ENCODE results near the gene PDCD6IP.

PDCD6IP gene

GRCh38 chr3:33810545-33810944, 12.1 kb downstream of the PDCD6IP start:
- TF ChIP-seq ZNF707 (tag by site-specific recombination; IDR thresholded peaks at IDR 0.05) (no peak), MZF1 (tag by site-specific recombination; IDR thresholded peaks at IDR 0.05; ENCODE audit: borderline replicate concordance) (no peak), ZNF560 (tag by site-specific recombination; IDR thresholded peaks at IDR 0.05; ENCODE audit: borderline replicate concordance) (no peak), ZFP37 (tag by site-specific recombination; IDR thresholded peaks at IDR 0.05) (no peak), HOXA7 (CRISPR knock-in tag; IDR thresholded peaks at IDR 0.05; ENCODE audit: borderline replicate concordance) (no peak), ZNF366 (tag by site-specific recombination; conservative IDR thresholded peaks at IDR 0.05) (no peak), ELK4 (IDR thresholded peaks at IDR 0.05; ENCODE audit: borderline replicate concordance, low read depth, low read length) (no peak)
- POLR2A ChIA-PET, result no interaction called here
- Histone ChIP-seq H3K4me1 (ENCODE audit: control insufficient read depth, insufficient read depth, low read length) (0 out of 2 replicates have a peak, but pooled peaks cover 4% of the 10 kb centered on the region), H3K9me3 (ENCODE audit: control insufficient read depth, insufficient read depth, low read depth, low read length) (no peaks in the 10 kb centered on the region), H3K4me3 (ENCODE audit: low read depth, low read length) (no peak overlapping the region), H3K36me3 (ENCODE audit: control insufficient read depth in 2 of 2, insufficient read depth in 1 of 2, low read length in 2 of 2) (peaks cover 5 to 14% of the 10 kb centered on the region in 2 experiments; a peak in 2 of 3 replicates), H3K27ac (ENCODE audit: extremely low read depth, low read depth, low read length) (no peak overlapping the region)
- CTCF ChIA-PET, result interaction anchor here (0.6 to 1.1 kb wide), 2 partner anchors 10 to 194 kb away, joined by 3 to 5 read pairs; no protein-coding TSS in a partner anchor

- POLR2A ChIA-PET, result no interaction called here
- no peaks in the 10 kb centered on the region for H3K4me1 ChIP-seq (ENCODE audit: control insufficient read depth, insufficient read depth, low read length)
- H3K36me3 ChIP-seq (ENCODE audit: control insufficient read depth in 2 of 2, insufficient read depth in 1 of 2, low read length in 2 of 2), result peaks cover 4 to 57% of the 10 kb centered on the region in 2 experiments; a peak in 2 of 3 replicates
- no peak overlapping the region for H3K27ac ChIP-seq (ENCODE audit: extremely low read depth, low read depth, low read length)
- H3K9me3 ChIP-seq (ENCODE audit: control insufficient read depth, insufficient read depth, low read depth, low read length), result no peaks in the 10 kb centered on the region
- H3K4me3 ChIP-seq (ENCODE audit: low read depth, low read length), result no peak overlapping the region
- no peak for TF ChIP-seq ZBTB6 (tag by site-specific recombination; IDR thresholded peaks at IDR 0.05)
- TF ChIP-seq ZNF510 (tag by site-specific recombination; IDR thresholded peaks at IDR 0.05; ENCODE audit: insufficient replicate concordance), result no peak
- TF ChIP-seq ZNF692 (tag by site-specific recombination; IDR thresholded peaks at IDR 0.05), result no peak
- TF ChIP-seq KLF7 (tag by site-specific recombination; IDR thresholded peaks at IDR 0.05; ENCODE audit: borderline replicate concordance), result no peak
- TF ChIP-seq ZNF560 (tag by site-specific recombination; IDR thresholded peaks at IDR 0.05; ENCODE audit: borderline replicate concordance), result no peak
- CTCF ChIA-PET, result no interaction called here
These were observed 23.6 kb downstream of the PDCD6IP start for GRCh38 chr3:33821989-33822388.

- H3K4me1 ChIP-seq (ENCODE audit: control insufficient read depth, insufficient read depth, low read length), result no peaks in the 10 kb centered on the region
- TF ChIP-seq ZNF747 (tag by site-specific recombination; IDR thresholded peaks at IDR 0.05) (no peak), ZFP41 (tag by site-specific recombination; IDR thresholded peaks at IDR 0.05; ENCODE audit: borderline replicate concordance) (no peak), ZBTB7A (tag by site-specific recombination; IDR thresholded peaks at IDR 0.05; ENCODE audit: low read depth) (no peak), ZNF701 (tag by site-specific recombination; IDR thresholded peaks at IDR 0.05) (no peak)
- no peaks in the 10 kb centered on the region for H3K9me3 ChIP-seq (ENCODE audit: control insufficient read depth, insufficient read depth, low read depth, low read length)
- ChIA-PET CTCF (interaction anchor here (0.7 kb wide), 1 partner anchor 191 kb away, joined by 3 read pairs; no protein-coding TSS in a partner anchor), POLR2A (no interaction called here)
- no peak overlapping the region for H3K27ac ChIP-seq (ENCODE audit: extremely low read depth, low read depth, low read length)
- H3K36me3 ChIP-seq (ENCODE audit: control insufficient read depth in 2 of 2, insufficient read depth in 1 of 2, low read length in 2 of 2), result peaks cover 4 to 75% of the 10 kb centered on the region in 2 experiments; a peak in 2 of 3 replicates
- no peak overlapping the region for H3K4me3 ChIP-seq (ENCODE audit: low read depth, low read length)
These were observed 25.4 kb downstream of the PDCD6IP start for GRCh38 chr3:33823821-33824220.
